HUDEP-2 (cell line): Measurements from ENCODE around the gene NYAP2.

Experiments used
- DNase-seq, 76 experiments: peaks; one replicate each; lab custom pipeline; 2025; ENCODE audit not compliant: unreplicated experiment in 76 of 76; lab: John Stamatoyannopoulos, UW

The NYAP2 gene

DNA sequence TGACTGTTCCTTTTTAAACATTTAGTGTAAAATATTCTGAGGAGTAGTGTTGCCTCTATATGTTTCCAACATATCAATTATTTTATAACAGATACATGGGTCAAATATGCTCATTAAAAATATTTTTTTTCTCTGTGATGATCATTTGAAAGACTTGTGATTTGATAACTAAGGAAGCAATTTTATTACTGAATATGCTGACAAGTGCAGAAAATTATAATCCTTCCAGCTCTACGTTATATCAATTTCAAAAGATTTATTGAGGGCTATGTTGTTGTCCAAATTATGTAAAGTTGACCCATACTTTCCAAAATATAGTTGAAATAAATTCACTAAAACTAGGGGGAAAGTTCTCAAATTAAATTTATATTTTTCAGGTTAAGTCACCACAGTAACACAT, 290.6 kb downstream of the NYAP2 start:
- no peak for DNase-seq

- DNase-seq = no peak
Measured at GRCh38 chr2:225691711-225692110, 292.2 kb downstream of the NYAP2 start.

- no peak for DNase-seq
Measured at GRCh38 chr2:225693259-225693658, 293.7 kb downstream of the NYAP2 start.

- DNase-seq = no peak
Measured at GRCh38 chr2:225694664-225695063, 295.2 kb downstream of the NYAP2 start.

GRCh38 chr2:225697936-225698335, 298.4 kb downstream of the NYAP2 start:
- no peak for DNase-seq
